ENCODE measurements around the gene KCNJ1. TPM values are rescaled to one million over a fixed set of nuclear protein-coding genes. Genes with fewer than 3 reads are reported as not detected.

The KCNJ1 gene
- total and polyA plus RNA-seq, 2 experiments from 2014 or later: 0.16 TPM; not detected in 1

- no peaks in the 10 kb centered on the region for H3K36me3 ChIP-seq (ENCODE audit: insufficient read depth)
- H3K4me2 ChIP-seq: no peak overlapping the region
- DNase-seq (ENCODE audit: low spot score) (no peak), ATAC-seq (no peak)
- H4K20me1 ChIP-seq (replicated peaks; ENCODE audit: insufficient read depth): no peaks in the 10 kb centered on the region
- H3K36me3 Mint-ChIP-seq (ENCODE audit: low read depth): no peaks in the 10 kb centered on the region
- no peaks in the 10 kb centered on the region for H3K9me2 ChIP-seq (ENCODE audit: insufficient read depth)
- no peaks in the 10 kb centered on the region for H3F3A ChIP-seq (replicated peaks; ENCODE audit: low read depth)
- H3K27ac ChIP-seq (ENCODE audit: low read depth): no peak overlapping the region
- no peaks in the 10 kb centered on the region for H3K79me2 ChIP-seq (replicated peaks; ENCODE audit: insufficient read depth)
- H3K4me3 ChIP-seq: no peak overlapping the region
- 0 out of 2 replicates have a peak, but pooled peaks cover 7% of the 10 kb centered on the region for H3K4me1 ChIP-seq (ENCODE audit: insufficient read depth)
- no peak overlapping the region for H2AFZ ChIP-seq
- H3K9me3 Mint-ChIP-seq: no peaks in the 10 kb centered on the region
- H3K4me1 Mint-ChIP-seq: peaks cover 6% of the 10 kb centered on the region; the same call in 1 of the 3 replicates
- no peak overlapping the region for H3K27ac Mint-ChIP-seq
- TF ChIP-seq ZNF462 (CRISPR knock-in tag; IDR thresholded peaks at IDR 0.05) (no peak), CREB1 (CRISPR knock-in tag; IDR thresholded peaks at IDR 0.05; ENCODE audit: low read depth) (no peak), POLR2AphosphoS5 (IDR thresholded peaks at IDR 0.05; ENCODE audit: low read depth) (no peak), NANOG (IDR thresholded peaks at IDR 0.05; ENCODE audit: borderline replicate concordance) (no peak), REST (IDR thresholded peaks at IDR 0.05; ENCODE audit: unreplicated experiment) (no peak), EZH2phosphoT487 (IDR thresholded peaks at IDR 0.05; ENCODE audit: unreplicated experiment) (no peak), CTCF (conservative IDR thresholded peaks at IDR 0.05; ENCODE audit: low read depth in 2 of 2) (no peak), STAT1 (IDR thresholded peaks at IDR 0.05; ENCODE audit: unreplicated experiment) (no peak)
- H3K27me3 Mint-ChIP-seq (ENCODE audit: insufficient read depth, low read depth, poor library complexity): peaks cover 4% of the 10 kb centered on the region
- H3K4me3 Mint-ChIP-seq: no peak overlapping the region
- H3K27me3 ChIP-seq (ENCODE audit: insufficient read depth): no peaks in the 10 kb centered on the region
Measured at GRCh38 chr11:128845334-128845780, 21.7 kb downstream of the KCNJ1 start.

All from GM23338 (cell line).